PFSK-1 (cell line): ENCODE measurements around the gene SKI.

Source experiments
- FOXP2 ChIP-seq: optimal IDR thresholded peaks from 2 replicates; pipeline ENCODE3; 2011; ENCODE audit warnings: borderline replicate concordance, control low read depth, inconsistent platforms; ENCODE audit not compliant: insufficient read depth; ENCODE audit errors: extremely low read length, extremely low read depth
- POLR2AphosphoS5 ChIP-seq: IDR thresholded peaks from 2 replicates; pipeline ENCODE4 v1.6.1; 2012; ENCODE audit warnings: low read depth, mild to moderate bottlenecking, control low read depth, low read length, moderate library complexity
- SIN3A ChIP-seq: IDR thresholded peaks from 2 replicates; pipeline ENCODE4 v1.6.1; 2012; ENCODE audit warnings: mild to moderate bottlenecking, low read length, moderate library complexity, borderline replicate concordance; ENCODE audit not compliant: insufficient read depth
- TAF1 ChIP-seq: IDR thresholded peaks from 2 replicates; pipeline ENCODE4 v1.6.1; 2012; ENCODE audit warnings: low read length, control low read depth, borderline replicate concordance; ENCODE audit not compliant: insufficient read depth
- TF ChIP-seq, protein P1 (sequence below), 2 experiments: IDR thresholded peaks; 2 replicates each; pipeline versions ENCODE4 v1.6.1 to v1.8.0; 2011 to 2012; ENCODE audit warnings: low read depth in 2 of 2, low read length in 2 of 2, control low read depth in 1 of 2, inconsistent platforms in 1 of 2, mild to moderate bottlenecking in 1 of 2, moderate library complexity in 1 of 2; ENCODE audit not compliant: insufficient read depth in 1 of 2

Gene SKI

DNA sequence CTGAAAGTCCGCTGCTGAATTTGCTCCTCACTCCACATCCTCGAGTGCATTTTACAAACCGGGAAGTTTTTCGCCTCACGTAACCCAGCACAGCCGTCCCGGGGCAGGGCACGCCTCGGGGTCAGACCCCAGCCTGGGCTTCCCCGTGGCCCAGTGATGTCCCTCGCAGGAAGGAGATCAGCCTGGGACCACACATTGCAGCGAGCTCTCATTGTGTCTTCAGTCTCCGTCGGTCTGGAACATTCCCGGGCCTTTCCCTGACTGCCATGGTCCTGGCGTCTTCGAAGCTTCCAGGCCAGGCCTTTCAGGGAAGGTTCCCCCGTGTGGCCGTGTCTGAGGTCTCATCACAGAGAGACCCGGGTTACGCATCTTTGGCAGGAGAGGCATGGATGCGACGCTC is 119.8 kb downstream of the SKI start:
- TF ChIP-seq FOXP2 (no peak), TAF1 (no peak), SIN3A (no peak), POLR2AphosphoS5 (no peak)
- TF ChIP-seq, protein P1, sequence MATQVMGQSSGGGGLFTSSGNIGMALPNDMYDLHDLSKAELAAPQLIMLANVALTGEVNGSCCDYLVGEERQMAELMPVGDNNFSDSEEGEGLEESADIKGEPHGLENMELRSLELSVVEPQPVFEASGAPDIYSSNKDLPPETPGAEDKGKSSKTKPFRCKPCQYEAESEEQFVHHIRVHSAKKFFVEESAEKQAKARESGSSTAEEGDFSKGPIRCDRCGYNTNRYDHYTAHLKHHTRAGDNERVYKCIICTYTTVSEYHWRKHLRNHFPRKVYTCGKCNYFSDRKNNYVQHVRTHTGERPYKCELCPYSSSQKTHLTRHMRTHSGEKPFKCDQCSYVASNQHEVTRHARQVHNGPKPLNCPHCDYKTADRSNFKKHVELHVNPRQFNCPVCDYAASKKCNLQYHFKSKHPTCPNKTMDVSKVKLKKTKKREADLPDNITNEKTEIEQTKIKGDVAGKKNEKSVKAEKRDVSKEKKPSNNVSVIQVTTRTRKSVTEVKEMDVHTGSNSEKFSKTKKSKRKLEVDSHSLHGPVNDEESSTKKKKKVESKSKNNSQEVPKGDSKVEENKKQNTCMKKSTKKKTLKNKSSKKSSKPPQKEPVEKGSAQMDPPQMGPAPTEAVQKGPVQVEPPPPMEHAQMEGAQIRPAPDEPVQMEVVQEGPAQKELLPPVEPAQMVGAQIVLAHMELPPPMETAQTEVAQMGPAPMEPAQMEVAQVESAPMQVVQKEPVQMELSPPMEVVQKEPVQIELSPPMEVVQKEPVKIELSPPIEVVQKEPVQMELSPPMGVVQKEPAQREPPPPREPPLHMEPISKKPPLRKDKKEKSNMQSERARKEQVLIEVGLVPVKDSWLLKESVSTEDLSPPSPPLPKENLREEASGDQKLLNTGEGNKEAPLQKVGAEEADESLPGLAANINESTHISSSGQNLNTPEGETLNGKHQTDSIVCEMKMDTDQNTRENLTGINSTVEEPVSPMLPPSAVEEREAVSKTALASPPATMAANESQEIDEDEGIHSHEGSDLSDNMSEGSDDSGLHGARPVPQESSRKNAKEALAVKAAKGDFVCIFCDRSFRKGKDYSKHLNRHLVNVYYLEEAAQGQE (IDR thresholded peaks at IDR 0.05; ENCODE audit: insufficient read depth in 1 of 2, low read depth in 2 of 2, low read length in 2 of 2), result no peak

DNA sequence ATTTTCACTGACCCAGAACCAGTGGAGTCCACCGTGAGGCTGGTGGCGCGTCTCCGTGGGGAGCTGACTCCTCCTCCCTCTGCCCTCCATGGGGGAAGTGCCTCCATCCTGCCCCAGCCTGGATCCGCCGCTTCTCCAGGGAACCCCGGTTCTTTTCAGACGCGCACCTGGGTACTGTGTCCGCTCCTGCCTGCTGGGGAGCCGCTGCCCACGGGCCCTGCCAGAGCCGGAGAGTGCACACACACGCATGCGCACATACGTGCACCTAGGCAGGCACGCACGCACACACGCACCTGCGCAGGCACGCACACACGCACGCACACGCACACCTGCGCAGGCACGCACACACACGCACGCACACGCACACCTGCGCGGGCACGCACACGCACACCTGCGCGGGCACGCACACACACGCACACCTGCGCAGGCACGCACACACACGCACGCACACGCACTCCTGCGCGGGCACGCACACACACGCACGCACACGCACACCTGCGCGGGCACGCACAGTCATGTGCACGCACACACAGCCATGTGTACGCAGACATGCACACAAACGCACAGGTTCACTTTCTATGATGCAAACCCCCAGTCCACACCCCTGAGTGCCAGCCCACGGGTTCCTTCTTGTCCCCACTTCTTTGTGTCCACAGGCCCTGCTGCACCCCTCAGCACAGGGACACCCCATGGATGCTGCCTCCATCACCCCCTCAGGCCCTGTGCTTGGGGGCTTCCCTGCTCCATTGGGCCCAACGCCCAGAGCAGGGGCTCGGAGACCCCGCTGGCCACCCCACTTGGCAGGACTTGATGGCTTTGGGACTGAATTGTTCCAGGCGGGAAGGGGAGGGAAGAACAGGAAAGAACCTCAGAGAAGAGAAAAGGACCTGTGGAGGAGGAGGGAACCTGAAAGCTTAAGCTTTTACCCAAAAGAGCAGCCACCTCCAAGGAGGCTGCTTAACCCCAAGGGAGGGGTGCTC is 120.5 kb downstream of the SKI start:
- TF ChIP-seq, protein P1 (IDR thresholded peaks at IDR 0.05; ENCODE audit: insufficient read depth in 1 of 2, low read depth in 2 of 2, low read length in 2 of 2), result no peak
- TF ChIP-seq TAF1, result no peak
- TF ChIP-seq FOXP2, result no peak
- no peak for TF ChIP-seq POLR2AphosphoS5
- no peak for TF ChIP-seq SIN3A

DNA sequence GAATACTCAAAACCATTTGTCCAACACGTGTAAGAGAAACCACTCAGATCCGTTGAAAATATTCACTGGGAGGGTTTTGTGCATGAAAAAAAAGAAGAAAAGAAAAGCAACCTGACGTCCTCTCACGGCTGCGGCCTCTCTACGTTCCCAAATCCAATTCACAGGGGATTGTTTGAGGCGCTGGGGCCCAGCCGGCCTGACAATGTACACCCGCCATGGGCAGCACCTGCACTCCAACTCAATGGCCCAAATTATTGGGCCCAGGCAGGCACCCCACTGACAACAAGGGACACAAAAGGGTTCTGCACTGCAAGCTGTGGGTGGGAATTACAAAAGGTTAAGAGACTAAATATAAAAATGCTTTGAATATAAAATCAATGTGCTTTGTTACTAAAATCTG is 121.7 kb downstream of the SKI start:
- TF ChIP-seq SIN3A, result no peak
- no peak for TF ChIP-seq FOXP2
- TF ChIP-seq POLR2AphosphoS5, result no peak
- TF ChIP-seq TAF1, result no peak
- TF ChIP-seq, protein P1 (IDR thresholded peaks at IDR 0.05; ENCODE audit: insufficient read depth in 1 of 2, low read depth in 2 of 2, low read length in 2 of 2), result no peak

DNA sequence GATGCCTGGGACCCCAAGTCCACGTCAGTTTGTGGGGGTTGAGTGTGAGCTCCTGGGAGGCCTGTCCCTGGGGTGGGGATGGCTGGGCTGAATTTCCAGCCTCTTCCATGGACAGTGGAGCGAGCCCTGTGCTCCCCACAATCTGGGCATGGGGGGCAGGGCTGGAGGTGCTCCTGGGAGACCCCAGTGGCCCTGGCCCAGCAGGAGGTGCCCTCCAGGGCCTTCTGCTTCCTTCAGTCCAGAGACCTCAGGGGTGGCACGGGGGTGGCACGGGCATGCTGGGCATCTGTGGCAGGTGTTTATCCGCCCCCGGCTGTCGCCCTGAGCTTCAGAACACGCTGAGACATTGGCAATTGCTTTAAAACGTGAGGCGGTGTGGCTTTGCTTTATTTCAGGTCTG is 122.4 kb downstream of the SKI start:
- TF ChIP-seq FOXP2 (no peak), SIN3A (no peak), TAF1 (no peak), POLR2AphosphoS5 (no peak)
- TF ChIP-seq, protein P1 (IDR thresholded peaks at IDR 0.05; ENCODE audit: insufficient read depth in 1 of 2, low read depth in 2 of 2, low read length in 2 of 2), result no peak
